Measurements from ENCODE around the gene MAP2K5. TPM values are rescaled to one million over a fixed set of nuclear protein-coding genes. Genes with fewer than 3 reads are reported as not detected.

MAP2K5 gene
- total RNA-seq, 4 donors from 2014 or later: 7.2 to 14.2 (median 9.3) TPM

- ATAC-seq (ENCODE audit: low FRiP score) (no peak), DNase-seq (ENCODE audit: low spot score) (no peak)
- no peak for TF ChIP-seq CTCF (IDR thresholded peaks at IDR 0.05)
Observed at GRCh38 chr15:67747921-67748320, 205.4 kb downstream of the MAP2K5 start.

- TF ChIP-seq CTCF (IDR thresholded peaks at IDR 0.05): no peak
- DNase-seq (ENCODE audit: low spot score) (no peak), ATAC-seq (ENCODE audit: low FRiP score) (no peak)
Observed at GRCh38 chr15:67750371-67750770, 207.9 kb downstream of the MAP2K5 start.

GRCh38 chr15:67753891-67754290 is 211.4 kb downstream of the MAP2K5 start:
- no peak for ATAC-seq (ENCODE audit: low FRiP score)
- no peak for DNase-seq (ENCODE audit: low spot score)
- no peak for TF ChIP-seq CTCF (IDR thresholded peaks at IDR 0.05)

- TF ChIP-seq CTCF (IDR thresholded peaks at IDR 0.05): no peak
- no peak for DNase-seq (ENCODE audit: low spot score)
- no peak for ATAC-seq (ENCODE audit: low FRiP score)
Observed at GRCh38 chr15:67755264-67755663, 212.8 kb downstream of the MAP2K5 start.

- TF ChIP-seq CTCF (IDR thresholded peaks at IDR 0.05): no peak
- no peak for ATAC-seq (ENCODE audit: low FRiP score)
- no peak for DNase-seq (ENCODE audit: low spot score)
Observed at GRCh38 chr15:67755936-67756335, 213.4 kb downstream of the MAP2K5 start.

- ATAC-seq (ENCODE audit: low FRiP score) (no peak), DNase-seq (ENCODE audit: low spot score) (no peak)
- no peak for TF ChIP-seq CTCF (IDR thresholded peaks at IDR 0.05)
Observed at GRCh38 chr15:67758619-67759300, 216.3 kb downstream of the MAP2K5 start.

- no peak for TF ChIP-seq CTCF (IDR thresholded peaks at IDR 0.05)
- ATAC-seq (ENCODE audit: low FRiP score) (no peak), DNase-seq (ENCODE audit: low spot score) (no peak)
Observed at GRCh38 chr15:67760901-67761300, 218.4 kb downstream of the MAP2K5 start.

All from omental fat pad (tissue), 4 donors.